GM21381 (cell line): ENCODE data around the gene MINDY4B.
"Not testable (repeated sequence)": the region's sequence is repeated elsewhere in the genome, so short reads cannot be mapped to it uniquely, and the experiment has no call there.

Experiments used
- ATAC-seq: cut with Tn5 transposase; IDR thresholded peaks from one replicate; pipeline ENCODE4 v1.9.1; 2021; ENCODE audit warnings: mild to moderate bottlenecking, moderate library complexity; ENCODE audit not compliant: unreplicated experiment

MINDY4B gene

DNA sequence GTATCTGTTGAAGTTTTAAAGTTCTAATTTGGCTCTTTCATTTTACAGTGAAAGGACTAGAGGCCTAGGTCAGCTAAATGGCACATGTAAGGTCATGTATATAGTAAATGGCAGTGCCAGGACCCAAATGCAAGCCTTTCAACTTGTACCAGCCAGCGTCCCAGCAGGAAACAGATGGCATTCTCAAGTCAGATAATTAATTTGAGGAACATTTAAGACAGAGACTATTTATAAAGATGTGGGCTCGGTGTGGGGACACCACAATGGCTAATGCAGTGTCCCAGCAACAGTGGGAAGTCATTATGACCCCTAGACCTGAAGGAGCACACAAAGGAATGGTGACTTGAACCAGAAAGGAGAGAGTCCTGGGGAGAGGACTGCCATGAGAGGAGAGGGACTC lies 6.1 kb downstream of the MINDY4B start:
- no peak for ATAC-seq

DNA sequence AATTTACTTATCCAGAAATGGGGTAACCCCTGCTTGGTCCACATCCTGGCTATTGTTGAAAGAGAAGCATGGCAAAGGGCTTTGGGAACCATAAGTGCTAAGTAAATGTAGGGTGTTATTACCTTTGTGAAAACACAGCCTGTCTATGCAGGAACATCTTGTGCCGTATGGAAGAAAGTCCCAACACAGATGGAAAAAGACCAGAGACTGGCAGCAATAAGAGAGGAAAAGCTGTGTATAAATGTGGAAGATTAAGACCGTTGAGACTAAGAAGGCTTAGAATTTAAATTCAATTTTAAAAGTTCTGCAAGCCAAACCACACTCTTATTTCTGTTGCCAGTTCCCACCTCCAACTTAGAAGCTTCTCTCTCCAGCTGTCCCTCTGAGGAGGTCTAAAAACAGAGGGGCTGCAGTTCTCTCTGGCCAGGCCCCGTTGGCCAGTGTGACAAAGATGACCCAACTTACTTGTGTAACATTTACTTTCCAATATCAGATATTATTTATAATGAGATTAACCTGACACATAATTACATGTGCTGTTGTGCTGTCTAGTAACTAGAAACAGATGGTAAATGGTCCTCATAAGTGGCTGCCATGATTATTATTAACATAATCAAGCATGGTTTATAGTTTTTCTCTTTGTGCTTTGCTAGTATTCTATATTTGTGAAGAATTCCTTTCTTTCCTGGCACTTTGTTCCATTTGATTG lies 7.0 kb downstream of the MINDY4B start:
- no peak for ATAC-seq

DNA sequence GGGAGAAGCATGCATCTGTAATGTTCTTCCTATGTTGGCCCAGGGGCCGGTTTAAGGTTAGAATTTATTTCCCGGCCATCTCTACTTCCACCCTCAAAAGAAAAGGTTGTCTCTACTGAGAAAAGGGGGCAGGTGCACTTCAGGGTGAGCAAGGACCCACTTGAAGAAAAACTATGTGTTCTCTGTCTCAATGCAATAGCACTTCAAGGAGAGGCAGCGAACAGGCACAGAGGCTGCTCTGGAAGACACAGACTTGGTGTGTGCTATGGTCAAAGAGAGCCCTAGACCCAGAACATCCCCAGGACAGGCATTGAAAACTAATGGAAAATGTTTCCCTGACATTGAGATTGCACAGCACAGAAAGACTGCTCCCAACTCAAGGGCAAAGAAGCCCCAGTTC lies 7.6 kb downstream of the MINDY4B start:
- no peak for ATAC-seq

DNA sequence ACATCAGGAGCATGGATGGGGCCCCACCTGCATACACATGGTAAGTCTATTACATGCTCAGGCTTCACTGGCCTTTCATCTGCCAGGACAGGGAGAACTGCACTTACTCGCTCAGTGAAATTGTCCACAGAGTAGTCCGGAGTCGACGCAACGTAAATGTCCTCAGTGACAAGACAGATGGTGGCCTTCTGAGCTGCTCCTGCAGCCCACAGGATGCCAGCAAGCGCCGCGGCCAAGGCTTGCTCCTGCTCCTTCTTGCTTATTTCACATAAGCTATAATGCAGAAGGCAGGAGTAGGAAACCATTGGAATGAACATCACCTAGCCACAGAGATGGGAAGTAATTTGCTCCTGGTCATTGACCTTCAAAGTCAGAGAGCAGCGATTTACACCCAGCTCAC lies 14.4 kb downstream of the MINDY4B start:
- no peak for ATAC-seq

DNA sequence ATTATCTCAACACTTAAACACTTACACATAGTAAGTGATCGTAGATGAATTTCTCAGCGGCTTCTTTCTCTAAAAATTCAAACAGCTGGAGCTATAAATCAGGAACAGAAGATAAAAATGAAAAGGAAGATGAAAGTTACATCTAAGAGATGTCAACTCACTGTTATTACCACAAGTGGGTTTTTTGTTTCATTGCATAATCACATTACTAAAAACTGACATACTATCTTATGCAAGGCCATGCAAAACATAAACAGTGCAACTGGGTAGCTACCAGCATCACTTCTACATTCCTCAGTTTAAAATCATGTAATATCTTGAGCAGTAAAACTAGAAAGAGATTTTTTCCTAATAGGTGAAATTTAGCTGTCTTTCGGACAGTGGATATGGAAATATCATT lies 14.9 kb downstream of the MINDY4B start:
- ATAC-seq, result no peak

DNA sequence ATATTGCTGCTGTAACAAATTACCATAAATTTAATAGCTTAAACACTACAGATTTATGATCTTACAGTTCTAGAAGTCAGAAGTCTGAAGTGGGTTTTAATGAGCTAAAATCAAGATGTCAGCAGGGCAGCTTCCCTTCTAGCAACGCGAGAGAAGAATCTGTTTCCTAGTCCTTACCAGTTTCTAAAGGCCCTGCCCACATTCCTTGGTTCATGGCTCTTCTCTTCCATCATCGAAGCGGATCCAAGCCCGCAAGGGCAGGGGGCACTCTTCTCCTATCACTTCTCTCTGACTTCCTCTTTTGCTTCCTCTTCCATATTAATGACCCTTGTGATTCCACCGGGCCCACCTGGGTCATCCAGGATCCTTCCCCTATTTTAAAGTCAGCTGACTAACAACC lies 16.1 kb downstream of the MINDY4B start:
- ATAC-seq, result no peak

DNA sequence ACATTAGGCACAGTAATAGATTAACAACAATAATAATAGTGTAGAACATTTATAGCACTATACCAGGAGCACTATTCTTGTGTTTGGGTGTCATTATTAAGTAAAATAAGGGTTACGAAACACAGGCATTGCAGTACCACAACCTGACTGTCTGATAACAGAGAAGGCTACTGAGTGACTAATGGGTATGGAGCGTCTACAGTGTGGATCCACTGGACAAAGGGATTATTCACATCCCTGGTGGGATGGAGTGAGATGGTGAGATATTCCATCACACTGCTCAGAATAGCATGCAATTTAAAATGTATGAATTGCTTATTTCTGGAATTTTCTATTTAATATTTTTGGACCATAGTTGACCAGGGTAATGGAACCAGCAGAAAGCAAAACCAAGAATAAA lies 18.2 kb downstream of the MINDY4B start:
- ATAC-seq, result no peak

DNA sequence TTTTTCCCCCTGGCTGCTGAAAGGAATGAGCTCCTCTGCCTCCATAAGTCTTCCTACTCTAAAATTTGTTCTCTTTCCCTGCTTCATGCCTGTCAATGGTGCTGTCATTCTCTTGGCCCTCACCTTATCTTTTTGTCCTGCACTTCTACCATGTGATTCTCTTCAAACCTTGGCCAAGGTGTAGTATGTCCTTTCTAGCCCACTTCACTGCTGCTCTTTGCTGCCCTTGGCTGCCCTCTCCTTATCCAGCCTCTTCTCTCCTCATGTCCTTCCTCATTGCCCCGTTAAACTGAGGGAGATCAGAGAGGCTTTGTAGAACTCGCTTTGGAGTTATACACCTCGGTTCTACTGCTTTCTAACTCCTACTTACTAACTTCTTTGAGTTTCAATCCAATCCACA lies 19.7 kb downstream of the MINDY4B start:
- no peak for ATAC-seq

DNA sequence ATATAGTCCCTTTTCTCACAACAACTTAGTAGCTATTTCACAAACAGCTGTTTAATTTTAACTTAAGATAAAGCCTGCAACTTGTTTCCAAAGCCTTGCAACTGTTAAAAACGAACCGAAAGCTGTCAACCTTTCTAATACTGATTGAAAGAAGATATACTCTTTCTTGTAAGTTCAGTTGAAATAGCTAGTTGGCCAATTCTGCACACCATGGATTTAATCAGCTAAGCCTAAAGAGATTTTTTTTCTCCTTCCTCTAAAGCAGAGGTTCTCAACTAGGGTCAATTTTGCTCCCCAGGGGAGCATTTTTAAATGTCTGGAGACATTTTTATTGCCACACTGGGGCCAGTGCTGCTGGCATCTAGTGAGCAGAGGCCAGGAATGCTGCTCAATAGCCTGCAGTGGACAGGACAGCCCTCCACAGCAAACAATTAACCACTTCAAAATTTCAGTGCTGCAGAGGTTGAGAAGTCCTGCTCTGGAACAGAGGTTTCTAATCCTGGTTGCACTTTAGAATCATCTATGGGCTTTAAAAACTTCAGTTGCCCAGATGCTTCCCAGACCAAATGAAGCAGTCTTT lies 26.2 kb downstream of the MINDY4B start:
- no peak for ATAC-seq

DNA sequence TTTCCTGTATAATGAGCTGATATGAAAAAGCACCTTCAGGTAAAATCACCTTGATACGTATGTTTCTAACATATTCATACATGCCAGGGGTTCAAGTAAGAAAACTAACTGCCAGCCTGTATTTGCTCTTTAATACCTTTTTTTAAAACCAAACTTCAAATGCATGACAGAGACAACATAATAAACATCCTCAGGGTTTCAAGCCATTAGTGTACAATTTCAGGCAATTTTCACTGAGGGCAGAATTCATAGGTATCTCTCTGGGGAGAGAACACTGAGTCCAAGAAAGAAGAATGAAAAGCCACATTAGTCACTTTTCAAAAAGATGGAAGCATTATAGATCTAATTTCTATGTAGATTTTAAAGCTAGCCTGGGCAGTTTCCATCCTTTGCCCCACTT lies 26.9 kb downstream of the MINDY4B start:
- no peak for ATAC-seq

DNA sequence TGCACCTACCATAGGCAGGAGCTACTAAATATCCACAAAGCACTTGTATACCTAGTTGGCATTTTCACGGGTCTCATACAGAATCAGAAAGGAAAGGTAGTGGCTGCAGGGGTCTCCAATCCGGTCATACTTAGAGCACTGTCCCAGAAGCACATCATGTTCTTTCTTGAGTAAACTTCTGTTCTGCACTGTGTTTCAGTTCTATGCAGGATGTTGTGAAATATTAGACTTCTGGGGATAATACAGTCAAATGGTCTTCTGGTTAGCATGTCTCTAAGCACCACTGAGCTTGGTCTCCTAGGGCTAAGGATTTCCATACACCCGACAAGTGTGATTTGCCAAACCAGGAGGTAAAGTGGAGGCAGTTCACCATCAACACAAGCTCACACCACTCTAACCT lies 27.9 kb downstream of the MINDY4B start:
- no peak for ATAC-seq

DNA sequence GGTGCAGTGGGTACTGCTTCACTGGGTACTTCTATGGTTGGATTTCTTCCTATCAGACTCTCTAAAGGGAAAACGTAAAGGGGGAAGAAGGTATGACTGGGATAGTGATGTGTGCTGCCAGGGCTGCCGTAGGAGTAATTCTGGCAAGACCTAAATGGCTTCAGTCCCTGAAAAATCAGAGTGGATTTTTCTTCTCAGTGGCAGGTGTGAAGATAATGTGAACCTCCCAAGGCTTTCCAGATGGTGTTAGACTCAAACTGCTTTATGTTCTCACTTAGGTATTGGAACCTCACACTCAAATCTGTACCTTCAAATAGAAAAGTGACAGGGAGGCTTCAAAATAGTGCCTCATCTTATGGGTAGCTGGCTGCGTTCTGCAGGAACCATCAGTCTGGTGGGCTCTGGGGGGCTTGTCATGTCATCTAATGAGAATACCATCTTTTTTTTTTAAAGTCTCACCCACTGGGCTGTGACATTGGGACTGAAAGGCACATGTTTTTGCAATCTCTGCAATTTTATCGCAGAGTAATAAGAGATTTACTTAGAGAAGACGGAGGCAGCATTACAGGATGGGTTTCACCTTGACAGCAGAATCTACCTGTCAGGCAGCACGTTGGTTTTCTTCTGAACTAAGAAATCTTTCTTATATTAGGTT lies 28.5 kb downstream of the MINDY4B start:
- no peak for ATAC-seq

DNA sequence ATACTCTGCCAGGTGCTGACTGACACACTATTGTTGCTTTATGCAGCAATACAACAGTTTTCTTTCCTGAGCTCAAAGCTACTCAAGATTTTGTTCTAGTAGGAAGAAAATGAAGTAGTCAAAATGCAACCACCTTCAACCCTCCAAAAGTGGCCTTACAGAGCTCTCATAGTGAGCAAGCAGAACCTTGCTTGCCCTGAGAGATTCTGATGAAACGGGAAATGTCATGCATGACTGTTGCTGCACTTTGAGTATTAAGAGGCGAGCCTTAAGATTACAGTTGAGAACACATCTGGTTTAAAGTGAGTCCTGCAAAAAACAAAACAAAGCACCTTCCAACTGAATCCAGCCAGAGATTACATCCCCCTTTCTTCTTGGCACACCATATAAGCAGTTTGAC lies 29.7 kb downstream of the MINDY4B start:
- ATAC-seq, result no peak

DNA sequence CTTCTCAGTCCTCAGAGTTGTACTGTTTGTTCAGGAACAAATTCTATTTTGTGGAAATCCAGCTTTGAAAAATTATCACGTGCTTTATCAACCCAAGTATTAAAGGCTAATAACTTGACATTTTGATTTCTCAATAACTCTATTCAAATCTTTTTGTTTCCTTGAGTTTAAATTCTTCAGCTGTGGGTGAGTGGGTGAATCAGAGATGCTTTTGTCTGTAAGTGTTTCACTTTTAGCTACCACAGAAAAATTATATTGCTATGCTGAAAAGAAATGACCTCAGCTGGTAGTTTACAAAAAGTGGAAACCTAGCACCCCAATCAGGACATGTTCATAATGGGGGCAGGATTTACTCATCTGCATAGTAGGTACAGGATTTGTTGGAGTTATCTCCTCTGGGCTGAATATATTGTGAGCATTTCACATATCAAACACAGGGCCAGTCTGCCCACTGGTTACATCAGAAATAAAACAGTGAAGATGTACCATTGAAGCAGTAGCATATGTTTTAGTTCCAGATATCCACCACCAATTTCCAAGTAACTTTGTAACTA lies 30.5 kb downstream of the MINDY4B start:
- no peak for ATAC-seq

DNA sequence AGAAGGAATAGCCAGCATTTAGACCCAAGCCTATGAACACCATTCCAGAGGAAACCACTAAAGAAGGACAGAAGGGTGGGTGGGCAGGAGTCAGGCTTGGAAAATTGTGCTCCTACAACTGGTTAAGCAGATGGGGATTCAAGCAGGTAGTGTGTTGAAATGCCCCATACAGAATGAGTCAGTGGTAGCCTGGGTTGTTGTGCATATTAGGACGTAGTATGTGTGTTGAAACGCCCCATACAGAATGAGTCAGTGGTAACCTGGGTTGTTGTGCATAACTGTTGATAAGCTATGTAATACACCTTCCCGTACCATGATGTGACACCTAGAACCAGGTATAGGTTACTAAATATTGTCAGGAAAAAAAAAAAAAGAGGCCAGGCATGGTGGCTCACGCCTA lies 34.0 kb downstream of the MINDY4B start:
- ATAC-seq, result no peak

DNA sequence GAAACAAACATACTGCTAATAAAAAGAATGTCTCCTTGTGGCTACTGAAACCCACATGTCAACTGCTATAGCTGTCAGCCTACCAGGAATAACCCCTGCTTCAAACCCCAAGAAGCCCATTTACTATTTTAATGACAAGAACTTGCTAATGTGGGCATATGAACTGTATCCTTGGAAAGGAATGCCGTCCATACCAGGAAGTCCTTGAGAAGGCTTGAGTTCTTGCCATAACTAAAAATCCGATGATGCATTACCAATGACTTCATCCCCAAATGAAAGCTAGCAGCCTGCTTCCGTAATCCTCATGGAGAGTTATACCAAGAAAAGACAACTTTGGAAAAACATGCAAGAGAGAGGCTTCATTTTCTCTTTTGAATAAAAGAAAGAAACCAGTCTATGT lies 34.8 kb downstream of the MINDY4B start:
- ATAC-seq, result no peak

DNA sequence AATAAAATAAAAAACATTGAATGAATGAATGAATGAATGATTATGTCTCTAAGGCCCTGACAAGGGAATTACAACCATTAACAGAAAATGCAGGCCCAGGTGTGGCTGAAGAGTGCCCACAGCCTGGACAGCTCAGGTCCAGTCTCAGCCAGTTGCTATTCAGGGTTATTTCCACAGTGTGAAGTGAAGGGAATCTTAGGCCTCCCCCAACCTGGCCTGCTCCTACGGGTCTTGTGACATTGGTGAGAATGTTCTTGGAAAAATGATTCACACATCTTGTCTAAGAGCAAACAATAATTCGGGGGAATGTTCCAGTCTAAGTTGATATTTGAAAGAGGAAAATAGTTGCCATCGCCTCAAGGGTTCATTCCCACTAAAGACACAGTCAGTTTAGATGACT lies 37.0 kb downstream of the MINDY4B start:
- no peak for ATAC-seq

DNA sequence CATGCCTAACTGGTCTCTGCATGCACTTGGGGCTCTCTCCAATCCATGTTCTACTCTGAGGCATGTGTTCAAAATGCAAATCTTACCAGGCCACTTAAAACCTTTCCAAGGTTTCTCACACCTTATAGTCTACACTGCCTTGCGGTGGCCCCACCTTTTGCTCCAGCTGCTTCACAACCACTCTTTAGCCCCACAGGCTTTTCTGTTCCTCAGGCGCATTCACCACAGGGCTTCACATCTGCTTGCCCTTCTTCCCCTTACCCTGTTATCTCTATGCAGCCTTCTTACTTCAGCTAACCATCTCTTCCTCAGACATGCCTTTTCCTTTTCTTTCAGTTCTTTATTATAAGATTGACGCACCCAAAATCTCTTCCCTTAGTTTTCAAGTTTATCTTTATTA lies 37.8 kb downstream of the MINDY4B start:
- ATAC-seq, result no peak

DNA sequence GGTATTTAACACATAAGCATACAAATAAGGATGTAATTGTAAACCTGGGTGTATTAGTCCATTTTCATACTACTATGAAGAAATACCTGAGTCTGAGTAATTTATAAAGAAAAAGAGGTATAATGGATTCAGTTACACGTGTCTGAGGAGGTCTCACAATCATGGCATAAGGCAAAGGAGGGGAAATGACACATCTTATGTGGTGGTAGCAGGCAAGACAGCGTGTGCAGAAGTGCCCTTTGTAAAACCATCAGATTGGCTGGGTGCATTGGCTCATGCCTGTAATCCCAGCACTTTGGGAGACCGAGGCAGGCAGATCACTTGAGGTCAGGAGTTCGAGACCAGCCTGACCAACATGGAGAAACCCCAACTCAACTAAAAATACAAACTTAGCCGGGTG lies 41.3 kb downstream of the MINDY4B start:
- not testable (repeated sequence) for ATAC-seq

DNA sequence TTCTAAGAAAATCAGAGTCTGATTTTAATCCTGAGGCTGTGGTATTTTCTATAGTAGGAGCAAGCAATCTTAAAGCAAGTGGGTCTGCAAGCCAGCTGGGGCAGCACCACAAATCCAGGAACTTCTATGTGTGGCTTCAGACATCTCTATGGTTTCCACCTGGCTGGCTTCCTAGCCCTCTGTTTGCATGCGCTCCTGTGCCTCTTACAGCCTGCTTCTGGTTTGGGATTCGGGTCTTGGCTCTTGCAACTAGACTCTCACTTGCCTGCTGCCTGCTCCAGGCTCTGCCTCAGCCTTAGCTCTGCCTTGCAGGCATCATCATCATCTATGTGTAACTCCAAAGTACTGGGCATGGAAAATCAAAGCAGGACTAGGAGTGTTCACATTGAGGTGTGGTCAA lies 43.4 kb downstream of the MINDY4B start:
- ATAC-seq, result no peak

DNA sequence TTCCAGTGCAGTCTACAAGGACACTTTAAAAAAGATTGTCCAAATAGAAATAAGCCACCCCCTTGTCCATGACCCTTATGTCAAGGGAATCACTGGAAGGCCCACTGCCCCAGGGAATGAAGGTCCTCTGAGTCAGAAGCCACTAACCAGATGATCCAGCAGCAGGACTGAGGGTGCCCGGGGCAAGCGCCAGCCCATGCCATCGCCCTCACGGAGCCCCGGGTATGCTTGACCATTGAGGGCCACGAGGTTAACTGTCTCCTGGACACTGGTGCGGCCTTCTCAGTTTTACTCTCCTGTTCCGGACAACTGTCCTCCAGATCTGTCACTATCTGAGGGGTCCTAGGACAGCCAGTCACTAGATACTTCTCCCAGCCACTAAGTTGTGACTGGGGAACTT lies 47.3 kb downstream of the MINDY4B start:
- ATAC-seq, result not testable (repeated sequence)

DNA sequence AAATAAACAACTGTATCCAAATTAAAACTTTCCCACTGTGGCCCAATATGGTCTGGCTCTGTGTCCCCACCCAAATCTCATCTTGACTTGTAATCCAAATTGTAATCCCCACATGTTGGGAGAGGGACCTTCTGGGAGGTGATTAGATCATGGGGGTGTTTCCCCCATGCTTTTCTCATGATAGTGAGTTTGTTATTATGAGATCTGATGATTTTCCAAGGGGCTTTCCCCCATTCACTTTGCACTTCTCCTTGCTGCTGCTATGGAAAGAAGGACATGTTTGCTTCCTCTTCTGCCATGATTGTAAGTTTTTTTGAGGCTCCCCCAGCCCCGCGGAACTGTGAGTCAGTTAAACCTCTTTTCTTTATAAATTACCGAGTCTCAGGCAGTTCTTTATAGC lies 55.0 kb downstream of the MINDY4B start:
- ATAC-seq, result no peak
